PC-3 (cell line): Measurements from ENCODE around the gene DLGAP4. TPM values are rescaled to one million over a fixed set of nuclear protein-coding genes. Genes with fewer than 3 reads are reported as not detected.
A peak's percentile ranks its signal among the peaks of the same experiment; 100 is the strongest.
"Not testable (repeated sequence)": the region's sequence is repeated elsewhere in the genome, so short reads cannot be mapped to it uniquely, and the experiment has no call there.

Experiments used
- ATAC-seq: fragments of 200-7000 bp; cut with Tn5 transposase; 2 replicates; pipeline ENCODE4 v1.9.1; 2020; ENCODE audit warnings: mild to moderate bottlenecking, moderate library complexity
- BruUV-seq: library from RNA; stranded (reverse); fragments of 400-500 nt; replicated peaks from 2 replicates; lab custom pipeline; 2021; lab: Mats Ljungman, UMichigan
- CTCF ChIA-PET: fragments of 300-600 bp; sonication (Branson Sonifier 250); formaldehyde crosslinking; loops from one replicate; lab custom pipeline; 2022; ENCODE audit warnings: antibody characterized with exemption; lab: Charles Lee
- POLR2A ChIA-PET: fragments of 300-600 bp; sonication (Branson Sonifier 250); formaldehyde crosslinking; loops from one replicate; lab custom pipeline; 2022; ENCODE audit warnings: antibody characterized with exemption; ENCODE audit not compliant: unreplicated experiment; lab: Charles Lee
- DNase-seq: peaks from one replicate; pipeline ENCODE4 v3.0.0-alpha.2; 2015
- H2AFZ ChIP-seq: fragments of 300-600 bp; sonication (generic); 2 replicates; pipeline ENCODE4 v1.6.0; 2016; ENCODE audit warnings: antibody characterized with exemption, low read length
- H3F3A ChIP-seq: fragments of 300-600 bp; sonication (generic); one replicate; pipeline ENCODE4 v1.6.0; 2017; ENCODE audit warnings: antibody characterized with exemption, low read length, control low read depth, mild to moderate bottlenecking; ENCODE audit not compliant: unreplicated experiment
- H3K27ac ChIP-seq: fragments of 300-600 bp; sonication (generic); 2 replicates; pipeline ENCODE4 v1.5.1; 2016; ENCODE audit warnings: mild to moderate bottlenecking, low read length
- H3K27me3 ChIP-seq: fragments of 300-600 bp; sonication (generic); 2 replicates; pipeline ENCODE4 v1.6.1; 2016; ENCODE audit warnings: low read length, mixed read lengths
- H3K36me3 ChIP-seq: fragments of 300-600 bp; sonication (generic); 2 replicates; pipeline ENCODE4 v1.6.1; 2016; ENCODE audit warnings: low read depth, mixed run types, low read length, mixed read lengths
- H3K4me1 ChIP-seq: fragments of 300-600 bp; sonication (generic); 2 replicates; pipeline ENCODE4 v1.5.1; 2016; ENCODE audit warnings: low read length; ENCODE audit not compliant: insufficient read depth
- H3K4me2 ChIP-seq: fragments of 300-600 bp; sonication (generic); 2 replicates; pipeline ENCODE4 v1.6.0; 2016; ENCODE audit warnings: low read length
- H3K4me3 ChIP-seq: fragments of 300-600 bp; sonication (generic); 2 replicates; pipeline ENCODE4 v1.5.1; 2016; ENCODE audit warnings: mild to moderate bottlenecking, low read length, mixed read lengths
- H3K79me2 ChIP-seq: fragments of 300-600 bp; sonication (generic); 2 replicates; pipeline ENCODE4 v1.6.1; 2017; ENCODE audit warnings: low read length, mixed read lengths
- H3K9ac ChIP-seq: fragments of 300-600 bp; sonication (generic); 2 replicates; pipeline ENCODE4 v1.6.0; 2016; ENCODE audit warnings: mild to moderate bottlenecking, low read length
- H3K9me2 ChIP-seq: fragments of 300-600 bp; sonication (generic); replicated peaks from 2 replicates; pipeline ENCODE4 v1.6.1; 2016; ENCODE audit warnings: mixed run types, low read length, mixed read lengths
- H3K9me3 ChIP-seq: fragments of 300-600 bp; sonication (generic); 2 replicates; pipeline ENCODE4 v1.6.1; 2016; ENCODE audit warnings: low read length, mixed read lengths
- H4K20me1 ChIP-seq: fragments of 300-600 bp; sonication (generic); 2 replicates; pipeline ENCODE4 v1.6.1; 2016; ENCODE audit warnings: low read length, mixed read lengths
- EZH2 ChIP-seq: fragments of 300-600 bp; sonication (generic); IDR thresholded peaks from one replicate; pipeline ENCODE4 v1.6.1; 2017; ENCODE audit warnings: antibody characterized with exemption, mild to moderate bottlenecking, low read length; ENCODE audit not compliant: unreplicated experiment
- EZH2phosphoT487 ChIP-seq: fragments of 300-600 bp; sonication (generic); IDR thresholded peaks from 2 replicates; pipeline ENCODE4 v1.6.1; 2018; ENCODE audit warnings: mild to moderate bottlenecking, antibody characterized with exemption, low read length, borderline replicate concordance
- intact Hi-C: fragments of 100-400 bp; cut with micrococcal nuclease; formaldehyde crosslinking; loops from 2 replicates; pipeline ENCODE4 v1.9.0; 2023
- total RNA-seq: library from RNA; depleted of rRNA; stranded (reverse); fragments of >200 nt; gene quantifications from 2 replicates; pipeline ENCODE4 v1.2.3, GENCODE V29; 2014
- TF ChIP-seq, protein P1 (sequence below): fragments of 300-600 bp; sonication (generic); conservative IDR thresholded peaks from 2 replicates; pipeline ENCODE4 v1.5.1; 2017; ENCODE audit warnings: antibody characterized with exemption, low read depth, mild to moderate bottlenecking, low read length

DLGAP4 gene
- total RNA-seq, 1 experiment from 2014 or later, result 21.0 TPM

- H3K9ac ChIP-seq, H3K36me3 ChIP-seq, ATAC-seq, H3F3A ChIP-seq, H2AFZ ChIP-seq, DNase-seq, H3K4me3 ChIP-seq, H4K20me1 ChIP-seq, H3K4me2 ChIP-seq, BruUV-seq, H3K27ac ChIP-seq, CTCF ChIA-PET, intact Hi-C loops, POLR2A ChIA-PET, H3K4me1 ChIP-seq, H3K79me2 ChIP-seq, H3K9me2 ChIP-seq, H3K9me3 ChIP-seq: not testable (repeated sequence)
- peaks cover 49% of the 10 kb centered on the region for H3K27me3 ChIP-seq
Observed at GRCh38 chr20:36379914-36380313, 73.8 kb downstream of the DLGAP4 start.

DNA sequence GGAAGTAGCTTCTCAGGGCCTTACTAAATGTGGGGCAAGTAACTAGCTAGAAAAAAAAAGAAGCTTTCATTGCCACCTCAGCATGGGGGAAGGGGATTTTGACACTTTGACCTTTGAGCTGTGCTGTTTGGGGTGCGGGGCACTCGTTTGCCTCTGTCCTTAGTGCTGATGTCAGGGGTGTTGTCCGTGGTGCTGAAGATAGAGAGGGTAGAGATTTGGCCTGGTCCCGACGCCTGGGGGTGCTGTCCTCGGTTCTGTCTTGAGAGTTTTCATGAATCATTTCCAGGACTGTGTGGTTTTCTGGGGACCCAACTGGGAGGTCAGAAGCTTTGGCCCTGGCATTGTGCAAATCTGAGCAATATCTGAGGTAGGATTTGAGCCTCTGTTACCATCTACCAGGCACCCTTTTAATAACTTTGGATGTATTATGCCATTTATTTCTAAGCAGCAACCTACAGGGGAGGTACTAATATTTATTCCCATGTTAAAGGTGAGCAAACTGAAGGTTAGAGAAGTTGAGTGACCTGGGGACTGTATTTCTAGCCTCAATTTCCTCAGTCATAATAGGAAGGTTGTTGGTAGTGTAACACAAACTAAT is 78.0 kb downstream of the DLGAP4 start:
- H3F3A ChIP-seq, result no peaks in the 10 kb centered on the region
- intact Hi-C loops, result no loop called here
- H3K9ac ChIP-seq, result no peak overlapping the region
- no peaks in the 10 kb centered on the region for H3K9me2 ChIP-seq
- H3K4me1 ChIP-seq, result no peaks in the 10 kb centered on the region
- H4K20me1 ChIP-seq, result no peaks in the 10 kb centered on the region
- DNase-seq (peak; percentile 55), ATAC-seq (no peak)
- H2AFZ ChIP-seq, result no peak overlapping the region
- no peak overlapping the region for H3K4me2 ChIP-seq
- no peaks in the 10 kb centered on the region for H3K9me3 ChIP-seq
- TF ChIP-seq EZH2phosphoT487 (no peak), EZH2 (no peak)
- TF ChIP-seq, protein P1, sequence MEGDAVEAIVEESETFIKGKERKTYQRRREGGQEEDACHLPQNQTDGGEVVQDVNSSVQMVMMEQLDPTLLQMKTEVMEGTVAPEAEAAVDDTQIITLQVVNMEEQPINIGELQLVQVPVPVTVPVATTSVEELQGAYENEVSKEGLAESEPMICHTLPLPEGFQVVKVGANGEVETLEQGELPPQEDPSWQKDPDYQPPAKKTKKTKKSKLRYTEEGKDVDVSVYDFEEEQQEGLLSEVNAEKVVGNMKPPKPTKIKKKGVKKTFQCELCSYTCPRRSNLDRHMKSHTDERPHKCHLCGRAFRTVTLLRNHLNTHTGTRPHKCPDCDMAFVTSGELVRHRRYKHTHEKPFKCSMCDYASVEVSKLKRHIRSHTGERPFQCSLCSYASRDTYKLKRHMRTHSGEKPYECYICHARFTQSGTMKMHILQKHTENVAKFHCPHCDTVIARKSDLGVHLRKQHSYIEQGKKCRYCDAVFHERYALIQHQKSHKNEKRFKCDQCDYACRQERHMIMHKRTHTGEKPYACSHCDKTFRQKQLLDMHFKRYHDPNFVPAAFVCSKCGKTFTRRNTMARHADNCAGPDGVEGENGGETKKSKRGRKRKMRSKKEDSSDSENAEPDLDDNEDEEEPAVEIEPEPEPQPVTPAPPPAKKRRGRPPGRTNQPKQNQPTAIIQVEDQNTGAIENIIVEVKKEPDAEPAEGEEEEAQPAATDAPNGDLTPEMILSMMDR, result peak; percentile 42
- H3K36me3 ChIP-seq, result no peaks in the 10 kb centered on the region
- no peaks in the 10 kb centered on the region for H3K79me2 ChIP-seq
- peaks cover 35% of the 10 kb centered on the region for H3K27me3 ChIP-seq
- H3K4me3 ChIP-seq, result no peak overlapping the region
- ChIA-PET POLR2A (no interaction called here), CTCF (no interaction called here)
- H3K27ac ChIP-seq, result no peak overlapping the region
- no TSS peak for BruUV-seq

- H3K4me2 ChIP-seq, result no peak overlapping the region
- H3K4me1 ChIP-seq, result no peaks in the 10 kb centered on the region
- no peaks in the 10 kb centered on the region for H3K9me3 ChIP-seq
- H3K36me3 ChIP-seq, result no peaks in the 10 kb centered on the region
- H2AFZ ChIP-seq, result no peak overlapping the region
- no peak overlapping the region for H3K27ac ChIP-seq
- no peaks in the 10 kb centered on the region for H3K9me2 ChIP-seq
- no peaks in the 10 kb centered on the region for H4K20me1 ChIP-seq
- TF ChIP-seq EZH2phosphoT487 (no peak), EZH2 (no peak)
- TF ChIP-seq, protein P1, result no peak
- H3F3A ChIP-seq, result no peaks in the 10 kb centered on the region
- ATAC-seq, result no peak
- no peak overlapping the region for H3K4me3 ChIP-seq
- ChIA-PET POLR2A (no interaction called here), CTCF (no interaction called here)
- peaks cover 33% of the 10 kb centered on the region for H3K27me3 ChIP-seq
- intact Hi-C loops, result no loop called here
- H3K79me2 ChIP-seq, result no peaks in the 10 kb centered on the region
- no TSS peak for BruUV-seq
- H3K9ac ChIP-seq, result no peak overlapping the region
- DNase-seq, result no peak
Observed at GRCh38 chr20:36385503-36385902, 79.4 kb downstream of the DLGAP4 start.
